Fibroblast of lung (primary cell): ENCODE measurements around the gene ABCA4. TPM values are rescaled to one million over a fixed set of nuclear protein-coding genes. Genes with fewer than 3 reads are reported as not detected.

Experiments used
- DNase-seq, 2 donors: peaks; one replicate each; pipeline versions ENCODE4 v3.0.0 to v3.0.0-alpha.2; 2010; ENCODE audit warnings: low read depth in 2 of 2
- H2AFZ ChIP-seq: 2 replicates; pipeline ENCODE4 v1.5.1; 2012; ENCODE audit warnings: low read length, control low read depth, inconsistent platforms
- H3K27ac ChIP-seq: 2 replicates; pipeline ENCODE4 v1.5.1; 2011; ENCODE audit warnings: low read length, control low read depth; ENCODE audit not compliant: insufficient read depth
- H3K27me3 ChIP-seq: 2 replicates; pipeline ENCODE4 v1.5.1; 2011; ENCODE audit warnings: mild to moderate bottlenecking, low read length; ENCODE audit not compliant: control insufficient read depth, insufficient read depth
- H3K36me3 ChIP-seq: 2 replicates; pipeline ENCODE4 v1.5.1; 2011; ENCODE audit warnings: low read length; ENCODE audit not compliant: control insufficient read depth, insufficient read depth
- H3K4me1 ChIP-seq: 2 replicates; pipeline ENCODE4 v1.5.1; 2011; ENCODE audit warnings: low read length; ENCODE audit not compliant: control insufficient read depth, insufficient read depth; ENCODE audit errors: extremely low read depth
- H3K4me2 ChIP-seq: 2 replicates; pipeline ENCODE4 v1.5.1; 2011; ENCODE audit warnings: low read length, control low read depth; ENCODE audit not compliant: insufficient read depth; ENCODE audit errors: extremely low read depth
- H3K4me3 ChIP-seq, 4 experiments: fragments of 200-600 bp in 1 of 4; sonication (generic) in 1 of 4; replicated peaks in 1 of 4; 2 replicates each; pipeline ENCODE4 v1.5.1; 2011 to 2016; ENCODE audit warnings: low read length in 4 of 4, low read depth in 3 of 4, mild to moderate bottlenecking in 3 of 4, control low read depth in 2 of 4, inconsistent platforms in 1 of 4, mixed read lengths in 1 of 4; ENCODE audit not compliant: insufficient read depth in 1 of 4; ENCODE audit errors: control extremely low read depth in 1 of 4
- H3K79me2 ChIP-seq: 2 replicates; pipeline ENCODE4 v1.5.1; 2012; ENCODE audit warnings: mild to moderate bottlenecking, low read length, inconsistent platforms; ENCODE audit not compliant: control insufficient read depth, insufficient read depth
- H3K9ac ChIP-seq: 2 replicates; pipeline ENCODE4 v1.5.1; 2011; ENCODE audit warnings: mild to moderate bottlenecking, low read length, control low read depth; ENCODE audit not compliant: insufficient read depth
- H3K9me3 ChIP-seq: 2 replicates; pipeline ENCODE4 v1.5.1; 2012; ENCODE audit warnings: low read depth, low read length; ENCODE audit not compliant: control insufficient read depth, insufficient read depth
- H4K20me1 ChIP-seq: 2 replicates; pipeline ENCODE4 v1.5.1; 2011; ENCODE audit warnings: low read length; ENCODE audit not compliant: control insufficient read depth, insufficient read depth; ENCODE audit errors: extremely low read depth
- CTCF ChIP-seq, 2 donors: IDR thresholded peaks in 1 of 2; conservative IDR thresholded peaks in 1 of 2; 1 replicate in 1 of 2; 2 replicates in 1 of 2; pipeline ENCODE4 v1.5.1; 2011 to 2012; ENCODE audit warnings: low read length in 2 of 2, control low read depth in 1 of 2, inconsistent platforms in 1 of 2, low read depth in 1 of 2, mild to moderate bottlenecking in 1 of 2
- EZH2 ChIP-seq: IDR thresholded peaks from 2 replicates; pipeline ENCODE4 v1.5.1; 2012; ENCODE audit warnings: low read length, control low read depth, mild to moderate bottlenecking; ENCODE audit errors: missing control alignments
- polyA plus RNA-seq, 2 donors: library from polyadenylated mRNA; depleted of rRNA in 1 of 2; stranded (reverse) in 1 of 2; unstranded in 1 of 2; fragments of >200 nt; gene quantifications; 2 replicates each; pipeline ENCODE4 v1.2.1, GENCODE V29; 2011 to 2012; ENCODE audit warnings: missing spikeins in 1 of 2
- total RNA-seq: library from RNA; depleted of rRNA; stranded (reverse); fragments of >200 nt; gene quantifications from 2 replicates; pipeline ENCODE4 v1.2.1, GENCODE V29; 2014

Gene ABCA4
- total and polyA plus RNA-seq, 2 donors (not counting 1 experiment from before 2014, with no cell fraction given) = 0.07 to 0.33 TPM

GRCh38 chr1:94093996-94094395 is 27.0 kb downstream of the ABCA4 start:
- H3K9me3 ChIP-seq = no peaks in the 10 kb centered on the region

GRCh38 chr1:94093396-94093795 is 27.6 kb downstream of the ABCA4 start:
- no peak overlapping the region for H3K4me2 ChIP-seq

More at GRCh38 chr1:94093996-94094395, 27.0 kb downstream of the ABCA4 start:
- Histone ChIP-seq H3K79me2 (no peaks in the 10 kb centered on the region), H3K9ac (peak overlapping the region; percentile 61), H3K4me2 (peak overlapping the region; percentile 89), H3K4me3 (peak overlapping the region in 2 of 4 experiments; percentile 6 to 18), H3K4me1 (peaks cover 35% of the 10 kb centered on the region), H4K20me1 (no peaks in the 10 kb centered on the region), H3K36me3 (no peaks in the 10 kb centered on the region), H2AFZ (peak overlapping the region; percentile 54), H3K27ac (peak overlapping the region; percentile 92), H3K27me3 (no peaks in the 10 kb centered on the region)
- DNase-seq = peak in 1 of 2 donors; percentile 76
- no peak for TF ChIP-seq EZH2
- TF ChIP-seq CTCF (conservative IDR thresholded peaks at IDR 0.05 in 1 of 2, IDR thresholded peaks at IDR 0.05 in 1 of 2; ENCODE audit: low read depth in 1 of 2, low read length in 2 of 2) = peak in 1 of 2 donors; percentile 0

GRCh38 chr1:94092210-94092613 is 28.7 kb downstream of the ABCA4 start:
- H3K36me3 ChIP-seq = no peaks in the 10 kb centered on the region
- no peaks in the 10 kb centered on the region for H3K9me3 ChIP-seq
- H3K4me1 ChIP-seq = peaks cover 35% of the 10 kb centered on the region
- no peak overlapping the region for H3K4me2 ChIP-seq
- TF ChIP-seq CTCF (conservative IDR thresholded peaks at IDR 0.05 in 1 of 2, IDR thresholded peaks at IDR 0.05 in 1 of 2; ENCODE audit: low read depth in 1 of 2, low read length in 2 of 2) (no peak), EZH2 (no peak)
- peak overlapping the region; percentile 58 for H3K27ac ChIP-seq
- no peak overlapping the region for H3K4me3 ChIP-seq
- DNase-seq = peak; percentile 38 to 86
- H3K27me3 ChIP-seq = no peaks in the 10 kb centered on the region
- no peak overlapping the region for H2AFZ ChIP-seq
- no peak overlapping the region for H3K9ac ChIP-seq
- H4K20me1 ChIP-seq = no peaks in the 10 kb centered on the region
- H3K79me2 ChIP-seq = no peaks in the 10 kb centered on the region

More at GRCh38 chr1:94093396-94093795, 27.6 kb downstream of the ABCA4 start:
- Histone ChIP-seq H3K36me3 (no peaks in the 10 kb centered on the region), H3K9me3 (no peaks in the 10 kb centered on the region), H3K9ac (no peak overlapping the region), H4K20me1 (no peaks in the 10 kb centered on the region), H2AFZ (no peak overlapping the region), H3K27me3 (no peaks in the 10 kb centered on the region), H3K4me3 (no peak overlapping the region), H3K27ac (peak overlapping the region; percentile 92), H3K4me1 (peaks cover 35% of the 10 kb centered on the region), H3K79me2 (no peaks in the 10 kb centered on the region)
- TF ChIP-seq EZH2 (no peak), CTCF (conservative IDR thresholded peaks at IDR 0.05 in 1 of 2, IDR thresholded peaks at IDR 0.05 in 1 of 2; ENCODE audit: low read depth in 1 of 2, low read length in 2 of 2) (no peak)
- no peak for DNase-seq
